ENCODE results near the gene DNAH12.

- TF ChIP-seq, protein P1, sequence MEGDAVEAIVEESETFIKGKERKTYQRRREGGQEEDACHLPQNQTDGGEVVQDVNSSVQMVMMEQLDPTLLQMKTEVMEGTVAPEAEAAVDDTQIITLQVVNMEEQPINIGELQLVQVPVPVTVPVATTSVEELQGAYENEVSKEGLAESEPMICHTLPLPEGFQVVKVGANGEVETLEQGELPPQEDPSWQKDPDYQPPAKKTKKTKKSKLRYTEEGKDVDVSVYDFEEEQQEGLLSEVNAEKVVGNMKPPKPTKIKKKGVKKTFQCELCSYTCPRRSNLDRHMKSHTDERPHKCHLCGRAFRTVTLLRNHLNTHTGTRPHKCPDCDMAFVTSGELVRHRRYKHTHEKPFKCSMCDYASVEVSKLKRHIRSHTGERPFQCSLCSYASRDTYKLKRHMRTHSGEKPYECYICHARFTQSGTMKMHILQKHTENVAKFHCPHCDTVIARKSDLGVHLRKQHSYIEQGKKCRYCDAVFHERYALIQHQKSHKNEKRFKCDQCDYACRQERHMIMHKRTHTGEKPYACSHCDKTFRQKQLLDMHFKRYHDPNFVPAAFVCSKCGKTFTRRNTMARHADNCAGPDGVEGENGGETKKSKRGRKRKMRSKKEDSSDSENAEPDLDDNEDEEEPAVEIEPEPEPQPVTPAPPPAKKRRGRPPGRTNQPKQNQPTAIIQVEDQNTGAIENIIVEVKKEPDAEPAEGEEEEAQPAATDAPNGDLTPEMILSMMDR (IDR thresholded peaks at IDR 0.05; ENCODE audit: low read length): no peak
- TF ChIP-seq EZH2phosphoT487 (IDR thresholded peaks at IDR 0.05; ENCODE audit: low read length): no peak
Observed at GRCh38 chr3:57279685-57280084, 264.5 kb downstream of the DNAH12 start.

Measured in MM.1S (cell line).